SIG-M5 treated with dmso at 0.1 percent for 504 hours (cell line): Measurements from ENCODE around the gene TOP2B.

Experiments used
- DNase-seq: peaks from one replicate; lab custom pipeline; 2025; ENCODE audit not compliant: unreplicated experiment; lab: John Stamatoyannopoulos, UW

The TOP2B gene

DNA sequence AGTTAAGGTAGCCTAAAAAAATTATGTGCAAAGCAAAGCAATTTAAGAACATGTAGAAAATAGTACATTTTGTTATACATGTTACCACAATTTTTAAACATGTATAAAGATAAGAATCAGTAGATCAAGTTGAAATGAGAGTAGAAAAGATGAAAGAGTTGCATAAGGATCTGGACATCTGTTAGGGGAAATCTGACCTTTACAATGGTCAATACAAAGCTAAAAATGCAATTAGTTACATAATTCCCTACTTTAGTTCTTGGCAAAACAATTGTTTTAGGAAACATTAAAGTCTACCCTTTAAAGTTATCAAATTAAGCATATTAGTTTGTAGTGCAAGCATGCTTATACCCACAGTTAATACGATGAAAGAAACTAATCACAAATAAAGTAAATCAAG lies 32.7 kb downstream of the TOP2B start:
- no peak for DNase-seq

DNA sequence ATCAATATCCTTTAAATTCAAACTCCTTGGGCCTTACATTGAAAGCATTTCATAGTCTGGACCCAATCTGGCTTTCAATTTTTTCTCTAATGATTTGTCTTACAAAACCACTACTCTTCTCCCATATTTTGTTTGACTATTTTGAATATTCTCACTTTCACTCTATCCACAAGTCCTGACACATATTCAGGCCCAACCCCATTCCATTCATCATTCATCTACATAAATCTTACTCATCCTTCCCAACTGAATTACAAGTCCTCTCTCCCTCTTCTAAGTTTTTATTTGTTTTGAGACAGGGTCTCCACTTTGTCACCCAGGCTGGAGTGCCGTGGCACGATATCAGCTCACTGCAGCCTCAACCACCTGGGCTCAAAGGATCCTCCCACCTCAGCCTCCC lies 43.6 kb downstream of the TOP2B start:
- DNase-seq = no peak

DNA sequence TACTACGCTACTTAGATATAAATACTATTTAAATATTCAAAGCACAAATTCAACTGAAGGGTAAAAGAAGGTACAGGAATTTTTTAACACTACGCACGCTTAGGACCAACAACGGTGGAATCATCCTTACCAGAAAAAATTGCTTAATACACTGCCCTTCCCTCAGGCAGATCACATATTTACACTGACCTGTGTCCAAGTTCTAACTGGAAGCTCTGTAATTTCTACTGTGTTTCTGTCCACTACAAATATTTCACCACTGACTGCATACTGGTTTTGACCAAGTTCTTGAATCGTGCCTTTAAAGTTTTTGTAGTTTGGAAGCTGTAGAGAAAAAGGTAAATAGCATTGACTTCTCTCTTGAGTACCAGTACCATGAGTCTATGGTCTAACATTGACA lies 44.2 kb downstream of the TOP2B start:
- no peak for DNase-seq

DNA sequence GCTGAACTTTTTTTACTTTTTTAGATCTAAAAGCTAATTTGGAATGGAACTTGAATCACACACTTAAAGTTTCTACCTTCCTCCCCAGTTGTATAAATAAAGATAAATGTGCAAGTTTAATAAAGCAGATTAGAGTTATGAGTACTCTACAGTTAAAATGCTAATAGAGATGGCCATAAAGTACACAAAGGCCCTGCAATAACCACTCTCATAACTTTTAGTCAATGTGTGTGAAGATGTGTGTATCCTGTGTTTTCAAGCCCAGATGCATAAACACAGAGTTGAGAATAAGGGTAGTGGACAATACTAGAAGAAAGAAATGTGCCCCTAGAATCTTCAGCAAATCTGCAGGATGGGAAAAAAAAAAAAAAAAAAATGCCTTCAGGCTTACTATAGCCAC lies 45.3 kb downstream of the TOP2B start:
- DNase-seq = no peak

DNA sequence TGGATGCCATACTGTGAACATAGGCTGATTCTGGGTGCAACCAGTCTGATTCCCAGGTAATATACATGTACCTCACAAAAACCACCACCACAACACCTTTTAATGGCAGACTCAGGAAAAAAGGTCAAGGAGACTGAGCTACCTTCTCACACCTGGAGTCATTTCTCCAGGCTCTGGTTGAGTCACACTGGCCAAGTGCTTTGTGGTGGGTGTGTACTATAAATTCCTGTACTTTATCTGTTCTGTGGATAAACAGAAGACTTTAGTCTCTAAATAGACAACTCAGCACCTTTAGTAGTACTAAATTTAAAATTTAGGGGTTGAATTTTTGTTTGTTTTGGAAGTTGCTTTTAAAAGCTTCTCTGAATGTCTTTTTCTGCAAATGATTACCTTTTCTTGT lies 46.7 kb downstream of the TOP2B start:
- DNase-seq = no peak

DNA sequence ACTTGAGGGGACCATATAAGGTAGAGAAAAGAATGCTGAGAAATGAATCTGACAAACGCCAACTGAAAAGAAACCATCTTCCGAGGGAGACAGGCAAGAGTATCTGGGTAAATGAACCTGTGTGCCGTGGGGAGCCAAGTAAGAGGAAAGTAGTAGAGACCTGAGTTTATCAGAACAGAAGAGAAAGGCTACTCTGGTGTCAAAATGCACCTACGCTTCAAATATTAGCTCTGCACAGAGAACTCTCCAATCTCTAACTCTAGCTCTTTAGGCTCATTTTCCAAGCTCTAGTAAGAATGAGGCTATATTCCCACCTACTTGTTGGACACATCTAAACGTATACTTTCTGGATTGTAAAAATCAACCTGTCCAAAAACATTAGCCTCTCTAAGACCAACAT lies 53.5 kb downstream of the TOP2B start:
- no peak for DNase-seq

DNA sequence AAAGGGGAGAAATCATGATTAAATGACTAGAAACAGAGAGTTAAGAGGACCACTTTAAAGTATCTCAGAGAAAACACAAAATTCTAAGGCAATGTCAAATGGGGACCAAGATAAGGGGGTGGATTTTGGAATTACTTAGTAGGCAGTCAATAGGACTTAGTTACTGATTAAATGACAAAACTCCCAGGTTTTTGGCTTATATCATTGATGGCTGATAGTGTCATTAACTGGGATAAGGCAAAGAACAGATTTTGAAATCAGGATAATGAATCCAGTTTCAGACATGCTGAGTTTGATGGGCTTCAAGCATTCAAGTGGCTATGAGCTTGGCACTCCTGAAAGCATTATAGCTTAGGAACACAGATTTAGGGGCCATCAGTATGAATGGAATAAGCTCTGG lies 53.9 kb downstream of the TOP2B start:
- no peak for DNase-seq

DNA sequence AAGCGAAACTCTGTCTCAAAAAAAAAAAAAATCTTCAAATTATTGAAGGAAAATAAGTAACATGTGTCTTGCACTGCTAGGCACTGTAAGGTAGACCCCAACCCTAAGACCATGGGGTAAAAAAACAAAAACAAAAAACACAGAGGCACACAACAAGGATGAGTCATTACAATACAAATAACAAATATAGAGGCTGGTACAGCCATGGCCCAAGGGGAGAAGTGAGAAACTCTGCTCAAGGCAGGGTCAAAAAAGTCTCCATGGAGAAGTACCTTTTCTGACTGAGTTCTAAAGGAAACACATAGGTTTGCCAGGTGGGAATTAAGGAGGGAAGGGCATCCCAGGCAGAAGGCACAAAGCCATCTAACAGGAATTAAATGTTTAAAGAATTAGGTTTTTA lies 54.5 kb downstream of the TOP2B start:
- no peak for DNase-seq

DNA sequence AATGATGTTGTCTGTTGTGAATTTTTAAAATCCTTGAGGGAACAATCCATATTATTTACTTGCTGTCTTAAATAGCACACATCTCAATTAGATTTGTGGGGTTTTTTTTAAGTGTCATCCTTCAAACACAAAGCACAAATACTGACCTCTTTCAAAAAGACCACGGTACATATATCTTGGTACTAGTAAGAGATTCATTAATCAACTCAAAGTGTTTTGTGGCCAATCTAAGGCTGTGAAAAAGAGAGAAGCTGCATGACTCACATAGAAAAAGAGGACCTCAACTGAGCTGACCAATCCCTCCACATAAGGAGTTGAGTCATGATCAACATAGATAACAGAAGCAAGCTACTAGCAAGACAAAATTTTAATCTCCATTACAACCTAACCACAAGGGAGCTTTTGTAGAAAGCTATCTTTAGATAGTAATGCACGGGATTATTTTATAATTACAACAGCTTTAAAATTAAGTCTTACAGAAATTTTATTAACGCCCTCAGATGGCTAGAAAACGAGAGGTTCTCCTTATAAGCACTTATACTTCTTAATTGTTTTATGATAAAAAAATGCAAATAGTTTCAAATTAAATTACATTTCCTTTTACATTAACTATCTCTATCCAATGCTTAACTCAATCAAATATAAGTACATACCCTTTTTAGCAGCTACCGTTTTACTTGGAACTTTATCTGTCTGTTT lies 60.5 kb downstream of the TOP2B start:
- DNase-seq = peak; percentile 90

DNA sequence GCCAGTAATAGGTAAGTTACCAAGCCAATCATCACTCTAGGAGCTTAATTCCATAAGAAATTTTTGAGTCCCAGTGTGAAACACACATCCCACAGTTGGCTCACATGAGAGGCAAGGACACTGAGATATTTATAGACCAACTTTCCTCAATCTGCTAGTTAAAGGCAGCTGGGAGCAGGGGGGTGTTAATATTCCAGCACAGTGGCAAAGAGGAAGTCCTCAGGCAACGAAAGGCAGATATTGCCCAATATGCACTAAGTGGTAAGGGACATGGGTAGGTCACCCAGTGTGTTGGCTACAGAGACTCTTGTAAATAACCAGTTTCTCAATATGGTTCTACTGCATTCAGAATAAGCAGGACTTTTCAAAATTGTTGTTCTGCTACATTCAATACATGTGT lies 61.0 kb downstream of the TOP2B start:
- DNase-seq = peak; percentile 88

DNA sequence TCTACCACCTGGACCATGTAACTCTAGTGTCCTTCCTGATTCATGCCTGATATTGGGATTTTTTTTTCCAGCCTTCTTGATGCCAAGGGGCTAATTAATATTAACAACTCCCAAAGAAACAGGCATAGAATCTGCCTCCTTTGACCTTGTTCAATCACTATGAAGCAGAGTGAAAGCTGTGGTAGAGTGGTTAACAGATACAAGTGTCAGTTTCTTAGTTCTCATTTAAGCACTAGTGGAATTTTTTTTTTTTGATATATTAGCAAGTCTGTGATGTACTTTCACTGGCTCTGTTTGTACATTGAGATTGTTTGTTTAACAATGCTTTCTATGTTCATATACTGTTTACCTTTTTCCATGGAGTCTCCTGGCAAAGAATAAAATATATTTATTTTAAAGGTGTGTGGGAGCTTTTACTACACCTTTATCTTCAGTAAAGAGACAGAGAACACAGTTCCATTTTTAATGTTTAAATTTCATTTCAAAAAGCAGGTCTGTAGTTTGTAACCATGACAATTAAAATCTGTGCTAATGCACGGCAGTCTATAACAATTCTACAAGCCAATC lies 67.1 kb downstream of the TOP2B start:
- DNase-seq = no peak

DNA sequence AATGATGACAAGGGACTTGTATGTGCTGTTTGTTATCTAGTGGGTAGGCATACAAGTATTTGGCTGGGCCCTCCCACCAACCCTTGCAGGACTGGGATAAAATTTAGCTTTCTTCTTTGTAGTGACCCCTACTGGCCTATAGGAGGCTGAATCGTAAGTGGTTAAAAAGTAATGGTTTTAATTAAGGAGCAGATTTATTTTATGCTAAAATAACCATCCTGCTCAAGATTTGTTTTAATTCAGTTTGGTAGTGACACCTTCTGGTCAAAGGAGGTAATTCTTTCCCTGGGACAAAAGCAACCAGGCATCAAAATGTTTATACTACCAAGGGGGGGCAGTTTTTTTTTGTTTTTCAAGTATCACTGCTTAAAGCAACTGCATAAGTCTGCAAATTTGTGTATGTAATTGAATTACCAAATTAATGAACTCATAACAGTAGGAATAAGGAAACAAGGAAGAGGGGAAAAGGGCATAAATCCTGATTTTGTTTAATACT lies 70.7 kb downstream of the TOP2B start:
- DNase-seq = peak; percentile 55

DNA sequence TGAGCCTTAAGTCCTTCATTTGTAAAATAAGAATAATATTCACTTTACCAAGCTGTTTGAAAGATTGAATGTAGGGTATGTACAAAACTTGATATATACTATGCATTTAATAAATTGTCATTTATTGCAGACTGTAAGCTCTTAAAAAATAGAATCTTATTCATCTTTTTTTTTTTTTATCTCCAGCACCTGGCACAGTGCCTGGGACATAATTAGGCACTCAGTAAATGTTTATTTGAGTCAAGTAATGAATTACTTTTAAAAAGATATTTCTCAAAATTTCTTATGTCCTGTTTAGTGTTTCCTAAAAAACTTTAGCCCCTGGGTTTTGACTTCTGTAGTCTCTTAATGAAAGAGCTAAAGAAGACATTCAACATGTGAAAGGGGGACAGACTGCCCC lies 71.7 kb downstream of the TOP2B start:
- no peak for DNase-seq

DNA sequence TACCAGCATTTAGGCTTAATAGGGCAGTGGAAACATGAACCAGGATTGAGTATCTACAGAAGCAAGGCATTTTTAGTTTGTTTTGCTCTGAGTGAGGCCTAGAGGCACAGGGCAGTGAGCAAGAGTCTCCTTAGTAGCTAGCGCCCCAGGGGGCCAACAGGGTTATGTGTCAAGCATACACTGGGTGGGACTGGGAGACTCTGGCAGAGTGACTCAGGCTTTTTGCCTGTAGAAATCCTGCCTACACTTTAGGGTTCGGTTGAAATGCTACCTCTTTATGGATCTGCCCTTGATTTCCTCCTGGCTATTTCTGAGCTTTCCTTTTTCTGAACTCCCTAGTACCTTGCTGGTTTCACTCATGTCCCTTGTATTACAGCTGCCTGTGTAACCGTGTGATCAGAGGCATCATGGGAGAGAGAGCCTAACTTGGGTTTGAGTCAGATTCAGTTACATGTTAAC lies 72.2 kb downstream of the TOP2B start:
- peak; percentile 62 for DNase-seq

DNA sequence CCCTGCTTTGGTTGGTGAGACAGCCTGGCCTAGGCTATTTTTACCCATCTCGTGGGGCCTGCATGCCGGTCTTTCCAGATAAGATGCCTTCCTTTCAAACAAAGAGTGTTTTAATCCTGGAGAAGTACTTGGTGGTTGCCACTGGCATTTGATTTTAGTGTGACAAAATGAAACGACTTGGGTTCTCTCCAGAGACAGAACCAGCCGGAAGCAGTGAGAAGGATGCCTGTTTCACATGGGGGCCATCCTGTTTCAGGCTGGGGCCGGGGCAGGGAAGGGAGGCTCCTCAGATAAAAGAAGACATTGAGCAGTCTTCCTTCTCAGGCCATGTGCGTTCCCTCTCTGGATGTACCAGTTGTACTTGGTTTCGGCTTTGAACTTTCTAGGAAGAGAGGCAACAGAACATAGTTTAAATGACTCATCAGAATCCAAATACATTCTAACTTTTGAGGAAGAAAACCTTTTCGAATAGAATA lies 74.9 kb downstream of the TOP2B start:
- DNase-seq = no peak

DNA sequence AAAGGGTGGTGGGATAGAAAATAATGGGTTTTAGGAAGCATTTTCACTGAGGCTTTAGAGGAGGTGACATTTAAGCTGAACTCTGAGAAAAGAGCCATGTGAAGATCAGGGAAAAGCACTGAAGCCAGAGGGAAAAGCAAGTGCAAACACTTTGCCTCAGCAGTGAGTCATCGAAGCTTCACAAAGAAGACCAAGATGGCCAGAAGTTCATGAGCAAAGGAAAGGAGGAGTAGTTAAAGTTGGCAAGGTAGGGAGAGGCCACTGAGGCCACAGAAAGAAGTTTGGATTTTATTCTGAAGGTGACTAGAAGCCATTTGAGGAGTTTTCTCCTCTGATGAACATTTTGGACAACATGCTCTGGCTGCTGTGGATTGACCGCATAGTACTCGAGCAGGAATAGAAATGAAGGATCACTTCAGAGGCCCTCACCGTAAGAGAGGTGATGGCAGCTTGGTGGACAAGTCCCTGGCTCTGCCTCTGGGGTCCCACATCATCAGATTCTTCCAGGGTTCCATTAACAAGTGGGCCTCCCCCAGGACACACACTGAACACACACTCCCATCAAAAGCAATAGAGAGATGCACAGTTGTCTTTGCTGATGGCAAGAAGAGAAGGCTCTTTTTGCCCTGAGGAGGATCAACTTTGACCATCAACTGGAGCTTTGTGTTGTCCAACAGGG lies 75.5 kb downstream of the TOP2B start:
- no peak for DNase-seq

DNA sequence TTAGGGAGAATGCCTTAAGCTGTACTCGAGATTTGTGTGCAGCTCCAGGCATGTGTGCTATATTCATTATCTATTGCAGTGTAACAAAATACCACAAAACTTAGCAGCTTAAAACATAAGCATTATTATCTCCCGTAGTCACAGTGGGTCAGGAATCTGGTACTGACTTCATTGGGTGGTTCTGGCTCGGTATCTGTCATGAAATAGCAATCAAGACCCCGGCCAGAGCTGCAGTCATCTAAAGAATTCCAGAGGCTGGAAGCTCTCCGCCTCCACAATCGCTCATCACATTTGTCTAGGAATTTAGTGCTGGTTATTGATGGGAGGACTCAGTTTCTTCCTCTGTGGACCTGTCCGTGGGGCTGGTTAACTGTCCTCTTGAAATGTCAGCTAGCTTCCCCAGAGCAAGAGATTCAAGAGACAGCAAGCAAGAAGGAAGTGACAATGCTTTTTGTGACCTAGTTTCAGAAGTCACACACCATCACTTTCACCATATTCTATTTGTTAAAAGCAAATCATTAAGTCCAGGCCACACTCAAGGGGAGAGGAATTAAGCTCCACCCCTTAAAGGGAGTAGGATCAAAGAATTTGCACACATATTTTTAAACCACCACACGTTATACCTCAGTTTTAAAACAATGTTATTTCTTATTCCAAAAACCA lies 76.1 kb downstream of the TOP2B start:
- no peak for DNase-seq

DNA sequence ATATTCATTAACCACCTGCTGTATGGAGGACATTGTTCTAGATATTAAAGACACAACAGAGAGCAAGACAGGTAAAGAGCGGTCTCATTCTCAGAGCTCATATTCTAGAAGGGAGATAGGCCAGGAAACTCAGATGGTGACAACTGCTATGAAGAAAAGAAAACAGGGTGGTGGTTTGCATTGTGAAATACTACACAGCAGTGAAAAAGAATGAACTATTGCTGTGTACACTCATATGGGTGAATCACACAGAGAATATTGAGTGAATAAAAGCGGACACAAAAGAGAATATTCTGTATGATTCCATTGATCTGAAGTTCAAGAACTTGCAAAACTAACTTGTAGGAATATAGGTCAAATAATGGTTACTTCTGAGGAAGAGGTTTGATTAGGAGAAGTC lies 76.7 kb downstream of the TOP2B start:
- DNase-seq = no peak

DNA sequence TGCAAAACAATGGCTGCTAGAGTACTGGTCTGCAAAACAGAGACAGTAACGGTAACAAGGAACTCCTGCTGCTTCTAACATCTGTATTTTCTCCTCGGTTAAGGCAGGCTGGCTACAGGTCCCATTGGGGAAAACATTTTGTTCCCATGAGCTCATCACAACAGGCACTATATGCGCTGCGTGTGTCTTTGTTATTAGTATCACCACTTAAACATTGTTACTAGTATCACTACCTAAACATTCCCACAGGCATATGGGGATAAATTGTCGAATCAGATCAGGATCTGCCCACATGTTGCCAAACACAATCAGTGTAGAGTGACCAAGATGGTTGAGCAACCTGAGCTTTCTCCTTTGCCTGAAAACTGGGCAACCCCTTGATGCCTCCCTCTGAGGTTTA lies 77.2 kb downstream of the TOP2B start:
- DNase-seq = no peak

DNA sequence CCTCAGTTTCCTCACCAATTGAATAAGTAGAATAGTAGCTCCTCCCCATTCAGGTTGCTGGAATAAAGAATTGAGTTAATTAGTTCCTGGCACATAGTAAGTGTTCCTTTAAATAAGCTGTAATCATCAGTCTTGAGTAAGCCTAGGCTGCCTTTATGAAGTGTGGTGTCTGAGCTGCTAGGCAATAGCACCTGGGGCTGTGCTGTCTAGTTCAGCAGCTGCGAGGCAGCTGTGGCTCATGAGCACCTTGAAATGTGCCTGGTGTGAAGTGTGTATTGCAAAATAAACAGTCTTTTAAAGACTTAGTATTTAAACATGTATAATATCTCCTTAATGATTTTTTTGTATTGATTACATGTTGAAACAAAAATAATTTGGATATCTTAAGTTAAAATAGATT lies 77.6 kb downstream of the TOP2B start:
- no peak for DNase-seq

DNA sequence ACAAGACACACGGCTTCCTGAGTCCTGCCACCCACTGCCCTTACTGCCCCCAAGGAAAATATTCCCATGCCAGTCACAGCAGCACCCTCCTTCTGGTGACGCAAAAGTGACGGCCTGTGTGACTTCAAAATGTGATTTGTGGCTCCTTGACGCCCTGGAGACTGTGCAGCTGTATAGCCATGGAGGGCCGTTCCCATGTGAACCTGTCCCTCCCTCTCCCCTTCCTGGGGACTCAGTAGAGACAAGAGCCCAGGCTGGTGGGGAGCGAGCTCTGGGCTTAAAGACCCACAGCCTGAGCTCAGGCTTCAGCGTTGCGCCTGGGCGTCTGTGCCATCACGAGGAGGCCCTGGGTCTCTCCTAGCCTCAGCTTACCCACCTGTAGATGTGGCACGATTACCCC lies 78.2 kb downstream of the TOP2B start:
- no peak for DNase-seq

DNA sequence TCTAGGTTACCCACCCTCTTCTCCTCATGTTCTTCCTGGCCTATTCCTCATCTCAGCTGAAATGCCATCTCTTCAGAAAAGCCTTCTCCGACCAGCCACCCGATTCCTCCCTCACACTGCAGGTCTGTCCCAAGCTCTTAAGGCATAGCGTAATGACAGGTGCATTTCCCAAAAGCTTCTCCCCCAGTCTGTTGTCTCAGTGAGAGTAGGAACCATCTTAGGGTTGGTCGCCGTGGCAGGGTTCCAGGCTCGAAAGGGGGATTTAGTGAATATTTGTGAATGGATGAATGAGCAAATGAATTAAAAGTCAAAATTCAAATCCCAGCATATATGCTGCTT lies 78.6 kb downstream of the TOP2B start:
- DNase-seq = no peak
